Tibial nerve (tissue), 4 donors: ENCODE results near the gene ATP2A3. TPM values are rescaled to one million over a fixed set of nuclear protein-coding genes. Genes with fewer than 3 reads are reported as not detected.
A peak's percentile ranks its signal among the peaks of the same experiment; 100 is the strongest.

ENCODE experiments used
- DNase-seq, 2 donors: peaks; one replicate each; pipeline ENCODE4 v3.0.0-alpha.2; 2019; ENCODE audit warnings: low spot score in 2 of 2
- H3K27ac ChIP-seq, 4 donors: fragments of 200-600 bp; sonication (generic) in 3 of 4; one replicate each; pipeline ENCODE4 v1.5.1; 2017 to 2019; ENCODE audit warnings: mild to moderate bottlenecking in 1 of 4
- H3K27me3 ChIP-seq, 2 donors: fragments of 200-600 bp; sonication (generic) in 1 of 2; one replicate each; pipeline versions ENCODE4 v1.5.1 to v1.6.0; 2017 to 2019
- H3K36me3 ChIP-seq, 3 donors: fragments of 200-600 bp; sonication (generic); one replicate each; pipeline ENCODE4 v1.5.1; 2018 to 2019
- H3K4me1 ChIP-seq, 4 donors: fragments of 200-600 bp; sonication (generic) in 3 of 4; one replicate each; pipeline ENCODE4 v1.5.1; 2017 to 2019
- H3K4me3 ChIP-seq, 4 donors: fragments of 200-600 bp; sonication (generic) in 3 of 4; one replicate each; pipeline ENCODE4 v1.5.1; 2017 to 2019; ENCODE audit warnings: mild to moderate bottlenecking in 1 of 4, moderate library complexity in 1 of 4
- H3K9me3 ChIP-seq, 4 donors: fragments of 200-600 bp; sonication (generic) in 3 of 4; one replicate each; pipeline ENCODE4 v1.5.1; 2017 to 2019
- EP300 ChIP-seq, 2 donors: sonication (generic); formaldehyde crosslinking; IDR thresholded peaks; one replicate each; pipeline ENCODE4 v1.6.1; 2017; ENCODE audit warnings: antibody characterized with exemption in 2 of 2, mild to moderate bottlenecking in 1 of 2
- POLR2A ChIP-seq, 2 donors: fragments of 450-650 bp; IDR thresholded peaks; one replicate each; pipeline ENCODE4 v1.6.1; 2017; ENCODE audit warnings: antibody characterized with exemption in 2 of 2, mild to moderate bottlenecking in 2 of 2, moderate library complexity in 2 of 2
- WGBS, 2 donors: methylation state at CpG; one replicate each; pipeline ENCODE4 v1.1.5; 2018; 5-methylcytosine and 5-hydroxymethylcytosine counted together
- total RNA-seq, 4 donors: library from RNA; depleted of rRNA; stranded (reverse); fragments of >200 nt; gene quantifications; one replicate each; pipeline ENCODE4 v1.1.0, GENCODE V29; 2016
- TF ChIP-seq, protein P1 (sequence below), 5 experiments: fragments of 200-600 bp in 3 of 5; fragments of 450-650 bp in 2 of 5; sonication (generic) in 3 of 5; IDR thresholded peaks; one replicate each; pipeline ENCODE4 v1.5.1; 2016 to 2019; ENCODE audit warnings: antibody characterized with exemption in 5 of 5, mild to moderate bottlenecking in 3 of 5, moderate library complexity in 2 of 5

Gene ATP2A3
- total RNA-seq, 4 donors from 2014 or later, result 5.9 to 12.9 (median 9.1) TPM

DNA sequence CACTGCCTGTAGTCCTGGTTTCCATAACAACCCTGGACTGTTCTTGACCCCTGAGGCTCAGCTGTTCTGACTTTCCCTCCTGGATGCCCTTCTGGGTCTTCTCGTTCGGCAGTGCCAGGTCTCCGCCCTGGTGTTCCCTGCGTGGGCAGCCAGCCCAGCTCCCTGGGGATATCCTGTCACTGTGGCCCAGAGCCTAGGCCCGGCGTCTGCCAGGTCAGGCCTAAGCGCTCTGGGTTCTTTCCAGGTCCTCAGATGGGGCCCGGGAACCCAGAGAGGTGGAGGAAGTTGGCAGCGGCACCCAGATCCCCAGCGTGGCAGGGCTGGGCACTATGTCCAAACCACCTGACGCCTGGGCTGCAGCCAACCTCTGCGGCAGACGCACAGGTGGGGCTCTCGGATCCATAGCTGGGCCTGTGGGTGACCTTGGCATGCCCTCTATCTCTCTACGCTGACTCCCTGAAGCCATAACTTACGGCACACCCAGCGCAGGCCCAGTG is 12.5 kb upstream of the ATP2A3 start:
- no peak for TF ChIP-seq POLR2A (IDR thresholded peaks at IDR 0.05)
- TF ChIP-seq, protein P1, sequence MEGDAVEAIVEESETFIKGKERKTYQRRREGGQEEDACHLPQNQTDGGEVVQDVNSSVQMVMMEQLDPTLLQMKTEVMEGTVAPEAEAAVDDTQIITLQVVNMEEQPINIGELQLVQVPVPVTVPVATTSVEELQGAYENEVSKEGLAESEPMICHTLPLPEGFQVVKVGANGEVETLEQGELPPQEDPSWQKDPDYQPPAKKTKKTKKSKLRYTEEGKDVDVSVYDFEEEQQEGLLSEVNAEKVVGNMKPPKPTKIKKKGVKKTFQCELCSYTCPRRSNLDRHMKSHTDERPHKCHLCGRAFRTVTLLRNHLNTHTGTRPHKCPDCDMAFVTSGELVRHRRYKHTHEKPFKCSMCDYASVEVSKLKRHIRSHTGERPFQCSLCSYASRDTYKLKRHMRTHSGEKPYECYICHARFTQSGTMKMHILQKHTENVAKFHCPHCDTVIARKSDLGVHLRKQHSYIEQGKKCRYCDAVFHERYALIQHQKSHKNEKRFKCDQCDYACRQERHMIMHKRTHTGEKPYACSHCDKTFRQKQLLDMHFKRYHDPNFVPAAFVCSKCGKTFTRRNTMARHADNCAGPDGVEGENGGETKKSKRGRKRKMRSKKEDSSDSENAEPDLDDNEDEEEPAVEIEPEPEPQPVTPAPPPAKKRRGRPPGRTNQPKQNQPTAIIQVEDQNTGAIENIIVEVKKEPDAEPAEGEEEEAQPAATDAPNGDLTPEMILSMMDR (IDR thresholded peaks at IDR 0.05), result no peak
- TF ChIP-seq EP300 (IDR thresholded peaks at IDR 0.05), result no peak
- no peak overlapping the region for H3K4me3 ChIP-seq
- no peak for DNase-seq
- peaks cover 0 to 15% (median 0%) of the 10 kb centered on the region in 4 donors for H3K4me1 ChIP-seq
- H3K27me3 ChIP-seq, result peaks cover 0 to 5% of the 10 kb centered on the region in 2 donors
- 52 to 64% methylated on average over 4 to 14 of the region's 17 CpGs for WGBS, 2 donors
- H3K9me3 ChIP-seq, result peaks cover 0 to 38% (median 0%) of the 10 kb centered on the region in 4 donors
- H3K36me3 ChIP-seq, result no peaks in the 10 kb centered on the region
- H3K27ac ChIP-seq, result peak overlapping the region in 2 of 4 donors; percentile 11 to 45

GRCh38 chr17:3974980-3975379 is 10.7 kb upstream of the ATP2A3 start:
- 91 to 96% methylated on average over 9 of the region's 9 CpGs for WGBS, 2 donors
- Histone ChIP-seq H3K36me3 (no peaks in the 10 kb centered on the region), H3K27me3 (peaks cover 0 to 5% of the 10 kb centered on the region in 2 donors), H3K4me1 (peaks cover 0 to 15% (median 0%) of the 10 kb centered on the region in 4 donors), H3K4me3 (no peak overlapping the region), H3K27ac (no peak overlapping the region), H3K9me3 (peaks cover 0 to 38% (median 0%) of the 10 kb centered on the region in 4 donors)
- no peak for DNase-seq
- TF ChIP-seq POLR2A (IDR thresholded peaks at IDR 0.05) (no peak), EP300 (IDR thresholded peaks at IDR 0.05) (no peak)
- TF ChIP-seq, protein P1 (IDR thresholded peaks at IDR 0.05), result no peak

GRCh38 chr17:3974138-3974687 is 10.0 kb upstream of the ATP2A3 start:
- peaks cover 0 to 5% of the 10 kb centered on the region in 2 donors for H3K27me3 ChIP-seq
- no peaks in the 10 kb centered on the region for H3K36me3 ChIP-seq
- TF ChIP-seq EP300 (IDR thresholded peaks at IDR 0.05) (no peak), POLR2A (IDR thresholded peaks at IDR 0.05) (no peak)
- TF ChIP-seq, protein P1 (IDR thresholded peaks at IDR 0.05), result no peak
- 64 to 72% methylated on average over 10 to 15 of the region's 15 CpGs for WGBS, 2 donors
- H3K27ac ChIP-seq, result no peak overlapping the region
- DNase-seq, result no peak
- H3K9me3 ChIP-seq, result peaks cover 0 to 31% (median 0%) of the 10 kb centered on the region in 4 donors
- peaks cover 0 to 15% (median 0%) of the 10 kb centered on the region in 4 donors for H3K4me1 ChIP-seq
- H3K4me3 ChIP-seq, result no peak overlapping the region

DNA sequence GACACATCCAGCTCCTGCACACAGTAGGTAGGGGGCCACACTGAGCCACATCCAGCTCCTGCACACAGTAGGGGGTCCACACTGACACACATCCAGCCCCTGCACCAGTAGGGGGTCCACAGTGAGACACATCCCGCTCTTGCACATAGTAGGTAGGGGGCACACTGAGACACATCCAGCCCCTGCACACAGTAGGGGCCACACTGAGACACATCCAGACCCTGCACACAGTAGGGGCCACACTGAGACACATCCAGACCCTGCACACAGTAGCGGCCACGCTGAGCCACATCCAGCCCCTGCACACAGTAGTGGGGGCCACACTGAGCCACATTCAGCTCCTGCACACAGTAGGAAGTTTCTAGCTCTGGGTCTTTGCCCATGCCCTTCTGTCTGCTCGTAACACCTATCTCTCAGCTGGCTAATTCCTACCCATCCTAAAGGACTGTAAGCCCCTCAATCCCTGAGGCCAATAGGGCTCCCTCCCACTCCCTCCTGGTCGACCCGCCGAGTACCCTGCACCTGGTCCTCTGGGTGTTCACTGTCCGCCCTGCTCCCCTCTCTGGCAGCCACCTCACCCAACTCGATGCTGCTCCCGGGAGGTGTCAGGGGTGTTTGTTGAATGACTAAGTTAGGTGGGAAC is 9.4 kb upstream of the ATP2A3 start:
- H3K4me3 ChIP-seq, result no peak overlapping the region

More for the DNA sequence above, 9.4 kb upstream of the ATP2A3 start:
- 75 to 81% methylated on average over 7 to 9 of the region's 10 CpGs for WGBS, 2 donors
- no peaks in the 10 kb centered on the region for H3K36me3 ChIP-seq
- H3K27ac ChIP-seq, result no peak overlapping the region
- H3K9me3 ChIP-seq, result peaks cover 0 to 25% (median 0%) of the 10 kb centered on the region in 4 donors
- H3K4me1 ChIP-seq, result peaks cover 0 to 15% (median 0%) of the 10 kb centered on the region in 4 donors
- no peak for DNase-seq
- TF ChIP-seq, protein P1 (IDR thresholded peaks at IDR 0.05), result no peak
- TF ChIP-seq POLR2A (IDR thresholded peaks at IDR 0.05), result no peak
- TF ChIP-seq EP300 (IDR thresholded peaks at IDR 0.05), result no peak
- peaks cover 0 to 5% of the 10 kb centered on the region in 2 donors for H3K27me3 ChIP-seq
